ENCODE data around the gene JAK3.

The JAK3 gene

DNA sequence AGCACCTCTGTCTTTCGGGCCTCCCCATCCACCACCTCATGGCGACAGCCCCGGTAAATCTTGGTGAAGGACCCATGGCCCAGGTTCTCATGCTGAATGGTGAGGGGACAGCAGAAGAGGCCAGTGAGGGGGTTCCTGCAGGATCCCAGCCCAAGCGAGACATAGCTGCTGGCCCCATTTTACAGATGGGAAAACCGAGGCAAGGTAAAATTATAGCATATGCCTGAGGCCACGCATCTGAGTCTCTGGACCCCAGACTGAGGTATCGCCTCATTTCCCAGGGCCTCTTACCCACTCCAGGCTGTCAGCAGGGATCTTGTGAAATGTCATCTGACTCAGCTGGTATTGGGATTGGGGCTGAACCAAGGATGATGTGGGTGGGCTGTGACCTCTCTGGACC, 9.8 kb downstream of the JAK3 start:
- no peak for DNase-seq

- DNase-seq = no peak
Measured at GRCh38 chr19:17836530-17836929, 11.3 kb downstream of the JAK3 start.

DNA sequence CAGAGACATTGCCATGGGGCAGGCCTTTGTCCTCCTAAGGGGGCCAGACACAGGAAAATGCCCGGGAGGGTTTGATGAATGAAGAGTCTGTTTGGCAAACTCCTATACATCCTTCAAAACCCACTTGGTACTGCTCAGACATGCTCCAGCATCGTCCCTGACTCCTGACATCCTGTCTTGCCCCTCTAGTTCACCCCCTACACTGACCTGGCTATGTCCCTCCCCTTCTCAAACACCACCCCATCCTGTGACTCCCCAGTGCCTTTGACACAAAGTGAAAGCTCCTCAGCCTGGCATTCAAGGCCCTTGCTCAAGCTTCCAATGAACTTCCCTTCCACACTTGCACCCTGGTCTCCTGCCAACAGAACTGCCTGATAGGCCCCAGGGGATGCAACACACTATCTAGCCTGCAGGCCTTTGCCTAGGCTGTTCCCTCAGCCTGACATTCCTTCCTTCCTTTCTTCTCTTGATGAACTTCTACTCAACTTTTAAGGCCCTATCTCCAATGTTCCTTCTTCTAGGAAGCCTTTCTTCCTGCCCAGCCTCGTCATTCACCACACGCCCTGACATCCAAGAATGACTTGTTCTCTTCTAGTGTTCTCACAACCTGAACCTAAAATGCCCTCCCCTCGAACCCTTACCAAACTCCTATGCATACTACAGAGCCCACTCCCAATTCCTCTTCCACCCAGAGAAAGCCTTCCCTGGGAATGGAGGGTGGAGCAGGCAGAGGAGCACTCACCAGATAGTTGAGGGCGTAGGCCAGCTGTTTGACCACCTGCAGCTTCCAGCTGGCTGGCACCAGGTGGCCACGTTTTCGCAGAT, 12.4 kb downstream of the JAK3 start:
- DNase-seq = no peak

GRCh38 chr19:17834350-17835181, 13.2 kb downstream of the JAK3 start:
- no peak for DNase-seq

GRCh38 chr19:17832443-17833208, 15.2 kb downstream of the JAK3 start:
- DNase-seq = no peak

- DNase-seq = no peak
Measured at GRCh38 chr19:17831419-17831888, 16.3 kb downstream of the JAK3 start.

- DNase-seq = no peak
Measured at GRCh38 chr19:17830567-17831418, 17.0 kb downstream of the JAK3 start.

- DNase-seq = no peak
Measured at GRCh38 chr19:17829855-17830566, 17.8 kb downstream of the JAK3 start.

GRCh38 chr19:17826508-17827056, 21.2 kb downstream of the JAK3 start:
- DNase-seq = no peak

DNA sequence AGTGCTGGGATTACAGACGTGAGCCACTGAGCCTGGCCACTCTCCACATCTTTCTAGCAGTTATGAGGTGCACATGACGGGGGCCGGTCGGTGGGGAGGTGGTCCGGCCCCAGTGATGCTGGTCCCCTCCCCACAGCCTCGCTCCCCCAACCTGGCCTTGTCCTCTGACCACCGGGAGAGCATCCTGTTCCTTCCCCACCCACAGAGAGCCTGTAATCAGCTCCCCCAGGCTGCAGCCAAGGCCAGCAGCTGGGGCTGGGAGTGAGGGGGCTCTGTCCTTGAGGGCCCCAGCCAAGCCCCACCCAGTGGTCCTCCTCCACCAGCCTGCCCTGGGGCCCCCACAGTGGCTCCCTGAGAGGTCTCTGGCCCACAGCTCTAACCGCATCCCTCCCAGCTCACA, 23.4 kb downstream of the JAK3 start:
- DNase-seq = no peak

DNA sequence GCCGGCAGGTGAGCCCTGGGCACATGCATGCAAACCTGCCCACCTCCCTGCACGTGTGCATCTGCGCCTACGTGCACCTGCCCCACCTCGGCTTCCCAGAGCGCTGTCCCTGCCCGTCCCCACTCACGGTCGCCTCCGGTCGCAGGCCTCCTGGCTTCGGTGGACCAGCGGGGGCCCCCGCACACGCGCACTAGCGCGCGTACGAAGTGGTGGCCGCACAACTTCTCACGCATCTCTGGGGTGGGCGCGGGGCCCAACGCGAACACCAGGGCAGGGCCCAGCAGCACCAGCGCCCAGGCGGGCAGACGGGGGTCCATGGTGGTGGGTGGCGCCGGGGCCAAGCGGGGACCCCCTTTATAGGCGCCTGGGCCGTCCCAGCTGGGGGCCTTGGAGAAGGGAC, 26.6 kb downstream of the JAK3 start, which contains the start of gene INSL3:
Gene INSL3 (minus strand): TSS at position 330 of the 400 bp plus-strand sequence. CDS start 13 bp downstream, at position 317.
- no peak for DNase-seq

DNA sequence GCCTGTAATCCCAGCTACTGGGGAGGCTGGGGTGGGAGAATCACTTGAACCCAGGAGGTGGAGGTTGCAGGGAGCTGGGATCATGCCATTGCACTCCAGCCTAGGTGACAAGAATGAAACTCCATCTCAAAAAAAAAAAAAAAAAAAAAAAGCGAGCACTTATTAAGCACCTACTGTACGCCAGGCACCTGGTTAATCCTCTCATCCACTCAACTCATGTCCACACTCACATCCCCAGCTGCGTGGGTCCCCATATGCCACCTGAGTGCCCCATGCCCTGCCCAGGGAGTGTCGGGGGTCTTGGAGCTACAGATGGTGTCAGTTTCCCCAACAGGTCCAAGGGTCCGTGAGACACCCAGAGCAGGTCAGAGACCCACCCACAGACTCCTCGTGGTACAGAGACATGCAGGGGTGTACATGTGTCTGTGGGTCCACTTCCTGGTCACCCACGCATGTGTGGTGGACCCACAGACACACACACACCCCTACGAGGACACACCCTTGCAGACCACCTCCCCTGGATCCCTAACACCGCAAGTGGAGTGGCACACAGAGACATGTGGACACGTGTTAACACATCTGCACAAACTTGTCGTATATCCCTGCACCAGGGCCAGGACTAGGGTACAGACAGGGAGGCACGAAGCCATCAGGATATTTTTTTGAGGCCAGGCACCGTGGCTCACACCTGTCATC, 30.0 kb downstream of the JAK3 start:
- no peak for DNase-seq

GRCh38 chr19:17812099-17812498, 35.7 kb downstream of the JAK3 start:
- no peak for DNase-seq

DNA sequence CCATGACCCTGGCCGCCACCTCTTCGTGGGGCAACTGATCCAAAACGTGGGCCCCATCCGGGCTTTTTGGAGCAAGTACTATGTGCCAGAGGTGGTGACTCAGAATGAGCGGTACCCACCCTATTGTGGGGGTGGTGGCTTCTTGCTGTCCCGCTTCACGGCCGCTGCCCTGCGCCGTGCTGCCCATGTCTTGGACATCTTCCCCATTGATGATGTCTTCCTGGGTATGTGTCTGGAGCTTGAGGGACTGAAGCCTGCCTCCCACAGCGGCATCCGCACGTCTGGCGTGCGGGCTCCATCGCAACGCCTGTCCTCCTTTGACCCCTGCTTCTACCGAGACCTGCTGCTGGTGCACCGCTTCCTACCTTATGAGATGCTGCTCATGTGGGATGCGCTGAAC, 36.1 kb downstream of the JAK3 start:
- no peak for DNase-seq

DNA sequence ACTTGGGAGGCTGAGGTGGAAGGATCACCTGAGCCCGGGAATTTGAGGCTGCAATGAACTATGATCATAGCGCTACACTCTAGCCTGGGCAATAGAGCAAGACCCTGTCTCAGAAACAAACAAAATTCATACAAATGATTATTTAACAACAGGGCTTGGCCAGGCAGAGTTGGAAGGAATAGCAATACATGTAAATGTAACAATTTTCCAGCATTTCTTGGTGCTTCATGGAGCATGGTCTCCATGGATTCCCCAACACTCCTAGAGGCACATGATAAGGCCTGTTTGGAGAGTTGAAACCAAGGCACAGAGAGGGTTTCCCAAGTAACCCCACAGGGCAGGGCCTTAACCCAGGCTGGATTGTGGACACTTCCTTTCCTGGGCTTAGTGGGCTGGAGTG, 36.7 kb downstream of the JAK3 start:
- no peak for DNase-seq

DNA sequence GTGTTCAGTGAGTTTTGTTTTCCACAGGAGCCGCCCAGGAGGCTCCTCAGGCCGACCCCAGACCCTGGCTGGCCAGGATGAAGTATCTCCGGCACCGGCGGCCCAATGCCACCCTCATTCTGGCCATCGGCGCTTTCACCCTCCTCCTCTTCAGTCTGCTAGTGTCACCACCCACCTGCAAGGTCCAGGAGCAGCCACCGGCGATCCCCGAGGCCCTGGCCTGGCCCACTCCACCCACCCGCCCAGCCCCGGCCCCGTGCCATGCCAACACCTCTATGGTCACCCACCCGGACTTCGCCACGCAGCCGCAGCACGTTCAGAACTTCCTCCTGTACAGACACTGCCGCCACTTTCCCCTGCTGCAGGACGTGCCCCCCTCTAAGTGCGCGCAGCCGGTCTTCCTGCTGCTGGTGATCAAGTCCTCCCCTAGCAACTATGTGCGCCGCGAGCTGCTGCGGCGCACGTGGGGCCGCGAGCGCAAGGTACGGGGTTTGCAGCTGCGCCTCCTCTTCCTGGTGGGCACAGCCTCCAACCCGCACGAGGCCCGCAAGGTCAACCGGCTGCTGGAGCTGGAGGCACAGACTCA, 40.0 kb downstream of the JAK3 start:
- DNase-seq = no peak

GRCh38 chr19:17806945-17807344, 40.8 kb downstream of the JAK3 start:
- DNase-seq = no peak

GRCh38 chr19:17805427-17805826, 42.4 kb downstream of the JAK3 start:
- no peak for DNase-seq

GRCh38 chr19:17803264-17803896, 44.4 kb downstream of the JAK3 start:
- DNase-seq = no peak

Data from KG1 (cell line).